OCI-LY1 (cell line): ENCODE results near the gene MS4A2.
"Not testable (repeated sequence)": the region's sequence is repeated elsewhere in the genome, so short reads cannot be mapped to it uniquely, and the experiment has no call there.

Experiments
- CTCF ChIP-seq: fragments of 200-600 bp; sonication (generic), shearing (Covaris generic); IDR thresholded peaks from 2 replicates; pipeline ENCODE4 v1.5.1; 2017; ENCODE audit warnings: mild to moderate bottlenecking, antibody characterized with exemption, low read length, moderate library complexity, mixed read lengths
- EZH2 ChIP-seq: fragments of 200-600 bp; sonication (generic), shearing (Covaris generic); IDR thresholded peaks from 2 replicates; pipeline ENCODE4 v1.8.0; 2017; ENCODE audit warnings: borderline replicate concordance, mixed run types, mild to moderate bottlenecking, antibody characterized with exemption, low read length, moderate library complexity, mixed read lengths

GRCh38 chr11:60108631-60109030, 20.2 kb downstream of the MS4A2 start:
- not testable (repeated sequence) for TF ChIP-seq EZH2, CTCF
